Measurements from ENCODE around the gene HELZ. TPM values are rescaled to one million over a fixed set of nuclear protein-coding genes. Genes with fewer than 3 reads are reported as not detected.

HELZ gene
- total RNA-seq, 4 donors from 2014 or later, result 47.3 to 95.4 (median 61.3) TPM

DNA sequence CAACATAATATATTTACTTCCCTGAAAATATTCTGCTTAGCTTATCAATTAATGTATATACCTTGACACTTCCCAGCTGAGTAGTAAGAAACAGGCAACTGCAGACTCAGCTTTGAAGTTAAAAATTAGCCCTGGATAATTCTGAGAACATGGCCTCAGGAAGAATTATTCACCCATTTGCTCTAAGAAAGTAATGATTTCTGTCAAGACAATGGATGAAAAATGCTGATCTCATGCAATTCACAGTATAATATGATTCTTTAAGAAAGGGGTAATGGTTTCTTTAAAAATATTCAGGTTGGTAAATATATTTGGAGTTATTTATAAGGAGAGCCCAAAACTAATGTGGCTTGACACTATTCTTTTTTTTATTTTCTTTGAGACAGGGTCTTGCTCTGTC lies 111.8 kb downstream of the HELZ start:
- no peaks in the 10 kb centered on the region for H3K27me3 ChIP-seq
- no peaks in the 10 kb centered on the region for H3K4me1 ChIP-seq
- peaks cover 0 to 43% (median 0%) of the 10 kb centered on the region in 3 donors for H3K36me3 ChIP-seq
- H3K9me3 ChIP-seq, result no peaks in the 10 kb centered on the region
- no peak overlapping the region for H3K27ac ChIP-seq
- no peak for DNase-seq (ENCODE audit: low spot score in 2 of 2)
- H3K4me3 ChIP-seq, result no peak overlapping the region
- TF ChIP-seq, protein P1, sequence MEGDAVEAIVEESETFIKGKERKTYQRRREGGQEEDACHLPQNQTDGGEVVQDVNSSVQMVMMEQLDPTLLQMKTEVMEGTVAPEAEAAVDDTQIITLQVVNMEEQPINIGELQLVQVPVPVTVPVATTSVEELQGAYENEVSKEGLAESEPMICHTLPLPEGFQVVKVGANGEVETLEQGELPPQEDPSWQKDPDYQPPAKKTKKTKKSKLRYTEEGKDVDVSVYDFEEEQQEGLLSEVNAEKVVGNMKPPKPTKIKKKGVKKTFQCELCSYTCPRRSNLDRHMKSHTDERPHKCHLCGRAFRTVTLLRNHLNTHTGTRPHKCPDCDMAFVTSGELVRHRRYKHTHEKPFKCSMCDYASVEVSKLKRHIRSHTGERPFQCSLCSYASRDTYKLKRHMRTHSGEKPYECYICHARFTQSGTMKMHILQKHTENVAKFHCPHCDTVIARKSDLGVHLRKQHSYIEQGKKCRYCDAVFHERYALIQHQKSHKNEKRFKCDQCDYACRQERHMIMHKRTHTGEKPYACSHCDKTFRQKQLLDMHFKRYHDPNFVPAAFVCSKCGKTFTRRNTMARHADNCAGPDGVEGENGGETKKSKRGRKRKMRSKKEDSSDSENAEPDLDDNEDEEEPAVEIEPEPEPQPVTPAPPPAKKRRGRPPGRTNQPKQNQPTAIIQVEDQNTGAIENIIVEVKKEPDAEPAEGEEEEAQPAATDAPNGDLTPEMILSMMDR (IDR thresholded peaks at IDR 0.05), result no peak
- TF ChIP-seq POLR2A (IDR thresholded peaks at IDR 0.05) (no peak), EP300 (IDR thresholded peaks at IDR 0.05) (no peak)

DNA sequence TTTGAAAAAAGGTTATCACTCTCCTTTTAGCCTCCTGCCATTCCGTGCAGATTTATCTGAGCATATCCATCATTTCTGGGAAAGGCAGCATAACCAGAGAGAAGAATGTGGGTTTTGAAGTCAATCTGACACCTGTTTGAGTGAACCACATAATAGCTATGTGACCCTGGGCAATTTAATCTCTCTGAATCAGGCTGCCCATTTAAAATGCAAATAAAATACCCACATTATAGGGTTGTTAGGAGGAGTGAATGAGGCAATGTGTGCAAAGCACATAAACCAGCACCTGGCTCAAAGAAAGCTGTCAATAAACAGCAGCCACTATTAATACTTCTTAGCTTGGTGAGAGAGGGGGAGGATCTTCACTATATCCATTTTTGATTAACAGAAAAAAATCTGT lies 112.6 kb downstream of the HELZ start:
- Histone ChIP-seq H3K9me3 (no peaks in the 10 kb centered on the region), H3K36me3 (peaks cover 0 to 46% (median 0%) of the 10 kb centered on the region in 3 donors), H3K27ac (no peak overlapping the region), H3K4me1 (no peaks in the 10 kb centered on the region), H3K4me3 (no peak overlapping the region), H3K27me3 (no peaks in the 10 kb centered on the region)
- DNase-seq (ENCODE audit: low spot score in 2 of 2), result no peak
- TF ChIP-seq POLR2A (IDR thresholded peaks at IDR 0.05) (no peak), EP300 (IDR thresholded peaks at IDR 0.05) (no peak)
- TF ChIP-seq, protein P1 (IDR thresholded peaks at IDR 0.05), result no peak
- WGBS, 2 donors, result 48 to 85% methylated on average over 1 of the region's 1 CpG

DNA sequence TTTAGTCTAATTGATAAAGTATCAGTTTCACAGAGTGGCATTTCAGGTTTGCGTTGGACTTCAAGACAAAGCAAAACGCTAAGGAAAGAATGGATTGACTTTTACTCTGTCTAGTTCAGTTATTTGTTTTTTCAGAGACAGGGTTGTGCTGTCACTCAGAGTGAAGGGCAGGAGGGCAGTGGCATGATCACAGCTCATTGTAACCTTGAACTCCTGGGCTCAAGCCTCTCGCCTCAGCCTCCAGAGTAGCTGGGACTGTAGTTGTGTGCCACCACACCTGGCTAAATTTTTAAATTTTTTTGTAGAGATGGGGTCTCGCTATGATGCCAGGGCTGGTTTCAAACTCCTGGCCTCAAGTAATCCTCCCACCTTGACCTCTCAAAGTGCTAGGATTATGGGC lies 114.2 kb downstream of the HELZ start:
- Histone ChIP-seq H3K27ac (no peak overlapping the region), H3K4me3 (no peak overlapping the region), H3K4me1 (no peaks in the 10 kb centered on the region), H3K27me3 (no peaks in the 10 kb centered on the region), H3K36me3 (peaks cover 0 to 39% (median 0%) of the 10 kb centered on the region in 3 donors), H3K9me3 (no peaks in the 10 kb centered on the region)
- no peak for DNase-seq (ENCODE audit: low spot score in 2 of 2)
- TF ChIP-seq EP300 (IDR thresholded peaks at IDR 0.05), result no peak
- TF ChIP-seq, protein P1 (IDR thresholded peaks at IDR 0.05), result no peak
- no peak for TF ChIP-seq POLR2A (IDR thresholded peaks at IDR 0.05)
- WGBS, 2 donors, result 90 to 91% methylated on average over 4 of the region's 4 CpGs

DNA sequence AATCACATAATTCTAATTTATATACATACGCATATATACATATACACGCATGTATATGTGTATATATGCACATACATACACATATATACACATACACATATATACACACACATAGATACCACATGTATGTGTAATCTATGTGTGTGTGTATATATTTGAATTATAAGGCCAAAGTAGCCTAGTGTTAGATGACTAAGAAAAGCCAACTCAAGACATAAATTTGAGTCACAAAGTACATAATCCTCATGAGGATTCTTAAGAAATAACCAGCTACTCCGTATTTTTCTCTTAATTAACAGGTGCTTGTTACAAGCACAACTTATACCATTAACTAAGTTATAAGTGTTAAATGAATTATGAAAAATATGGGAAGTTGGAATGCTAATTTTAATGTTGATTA lies 115.7 kb downstream of the HELZ start:
- Histone ChIP-seq H3K9me3 (no peaks in the 10 kb centered on the region), H3K4me3 (no peak overlapping the region), H3K36me3 (peaks cover 0 to 30% (median 0%) of the 10 kb centered on the region in 3 donors), H3K27ac (no peak overlapping the region), H3K27me3 (no peaks in the 10 kb centered on the region), H3K4me1 (no peaks in the 10 kb centered on the region)
- TF ChIP-seq POLR2A (IDR thresholded peaks at IDR 0.05) (no peak), EP300 (IDR thresholded peaks at IDR 0.05) (no peak)
- TF ChIP-seq, protein P1 (IDR thresholded peaks at IDR 0.05), result no peak
- WGBS, 2 donors, result 93 to 94% methylated on average over 3 of the region's 3 CpGs
- no peak for DNase-seq (ENCODE audit: low spot score in 2 of 2)

DNA sequence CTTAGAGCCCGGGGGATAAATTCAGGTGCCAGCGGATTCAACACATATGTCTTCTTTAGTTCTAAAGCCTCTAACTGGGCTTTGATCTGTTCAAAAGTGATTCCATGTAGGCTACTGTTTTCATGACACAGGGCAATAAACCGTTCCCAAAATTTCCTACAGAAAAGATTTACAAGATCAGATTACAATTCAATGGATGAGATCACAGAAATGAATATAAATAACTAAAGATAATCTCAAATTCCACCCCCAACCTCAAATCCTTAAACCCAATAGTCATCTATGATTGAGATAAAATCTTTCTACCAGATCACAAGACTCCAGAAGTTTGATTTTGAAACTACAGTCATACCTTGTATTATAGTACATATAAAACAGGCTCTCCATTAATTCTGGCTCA lies 116.3 kb downstream of the HELZ start:
- DNase-seq (ENCODE audit: low spot score in 2 of 2), result no peak
- Histone ChIP-seq H3K9me3 (no peaks in the 10 kb centered on the region), H3K27ac (no peak overlapping the region), H3K36me3 (peaks cover 0 to 25% (median 0%) of the 10 kb centered on the region in 3 donors), H3K4me3 (no peak overlapping the region), H3K4me1 (no peaks in the 10 kb centered on the region), H3K27me3 (no peaks in the 10 kb centered on the region)
- WGBS, 2 donors, result 81 to 85% methylated on average over 3 of the region's 3 CpGs
- TF ChIP-seq, protein P1 (IDR thresholded peaks at IDR 0.05), result no peak
- TF ChIP-seq POLR2A (IDR thresholded peaks at IDR 0.05), result no peak
- no peak for TF ChIP-seq EP300 (IDR thresholded peaks at IDR 0.05)
